GM19395 (cell line): ENCODE results near the gene VPS8.

Experiments used
- ATAC-seq: cut with Tn5 transposase; IDR thresholded peaks from one replicate; pipeline ENCODE4 v1.9.1; 2021; ENCODE audit warnings: mild to moderate bottlenecking, moderate library complexity; ENCODE audit not compliant: unreplicated experiment

The VPS8 gene

GRCh38 chr3:185049710-185050109 is 237.7 kb downstream of the VPS8 start:
- ATAC-seq: no peak

GRCh38 chr3:185051801-185052200 is 239.8 kb downstream of the VPS8 start:
- ATAC-seq: no peak

- ATAC-seq: no peak
Observed at GRCh38 chr3:185052631-185053030, 240.7 kb downstream of the VPS8 start.

GRCh38 chr3:185056908-185057307 is 244.9 kb downstream of the VPS8 start:
- no peak for ATAC-seq

GRCh38 chr3:185057829-185058228 is 245.9 kb downstream of the VPS8 start:
- no peak for ATAC-seq

- no peak for ATAC-seq
Observed at GRCh38 chr3:185058796-185059195, 246.8 kb downstream of the VPS8 start.

- ATAC-seq: no peak
Observed at GRCh38 chr3:185059766-185060165, 247.8 kb downstream of the VPS8 start.

GRCh38 chr3:185060655-185061054 is 248.7 kb downstream of the VPS8 start:
- ATAC-seq: no peak

GRCh38 chr3:185062191-185062590 is 250.2 kb downstream of the VPS8 start:
- no peak for ATAC-seq

GRCh38 chr3:185063431-185063830 is 251.5 kb downstream of the VPS8 start:
- ATAC-seq: no peak

GRCh38 chr3:185065059-185065458 is 253.1 kb downstream of the VPS8 start:
- no peak for ATAC-seq

- no peak for ATAC-seq
Observed at GRCh38 chr3:185066251-185066650, 254.3 kb downstream of the VPS8 start.

GRCh38 chr3:185067173-185067572 is 255.2 kb downstream of the VPS8 start:
- ATAC-seq: no peak

GRCh38 chr3:185069037-185070030 is 257.4 kb downstream of the VPS8 start:
- no peak for ATAC-seq

GRCh38 chr3:185070491-185071286 is 258.7 kb downstream of the VPS8 start:
- ATAC-seq: no peak

- ATAC-seq: no peak
Observed at GRCh38 chr3:185071287-185071800, 259.4 kb downstream of the VPS8 start.

- no peak for ATAC-seq
Observed at GRCh38 chr3:185075547-185075946, 263.6 kb downstream of the VPS8 start.

GRCh38 chr3:185076219-185076618 is 264.3 kb downstream of the VPS8 start:
- ATAC-seq: no peak

GRCh38 chr3:185079625-185080024 is 267.7 kb downstream of the VPS8 start:
- ATAC-seq: no peak

GRCh38 chr3:185081521-185081920 is 269.6 kb downstream of the VPS8 start:
- ATAC-seq: no peak

GRCh38 chr3:185082149-185082548 is 270.2 kb downstream of the VPS8 start:
- ATAC-seq: no peak

- ATAC-seq: no peak
Observed at GRCh38 chr3:185082829-185083228, 270.9 kb downstream of the VPS8 start.
